ENCODE results near the gene KREMEN2.

Gene KREMEN2

GRCh38 chr16:2980227-2981176 is 16.4 kb downstream of the KREMEN2 start, which contains the start of gene PKMYT1:
Gene PKMYT1 (minus strand): TSS chr16:2980446. CDS start chr16:2979657, 789 bp downstream.
- no peak for FAIRE-seq

- no peak for FAIRE-seq
Measured at GRCh38 chr16:2981177-2981898, 17.3 kb downstream of the KREMEN2 start.

GRCh38 chr16:2981899-2982250 is 17.8 kb downstream of the KREMEN2 start:
- no peak for FAIRE-seq

- FAIRE-seq, result no peak
Measured at GRCh38 chr16:2982402-2982801, 18.3 kb downstream of the KREMEN2 start.

- no peak for FAIRE-seq
Measured at GRCh38 chr16:2983706-2984136, 19.6 kb downstream of the KREMEN2 start.

- FAIRE-seq, result no peak
Measured at GRCh38 chr16:2985462-2985861, 21.4 kb downstream of the KREMEN2 start.

DNA sequence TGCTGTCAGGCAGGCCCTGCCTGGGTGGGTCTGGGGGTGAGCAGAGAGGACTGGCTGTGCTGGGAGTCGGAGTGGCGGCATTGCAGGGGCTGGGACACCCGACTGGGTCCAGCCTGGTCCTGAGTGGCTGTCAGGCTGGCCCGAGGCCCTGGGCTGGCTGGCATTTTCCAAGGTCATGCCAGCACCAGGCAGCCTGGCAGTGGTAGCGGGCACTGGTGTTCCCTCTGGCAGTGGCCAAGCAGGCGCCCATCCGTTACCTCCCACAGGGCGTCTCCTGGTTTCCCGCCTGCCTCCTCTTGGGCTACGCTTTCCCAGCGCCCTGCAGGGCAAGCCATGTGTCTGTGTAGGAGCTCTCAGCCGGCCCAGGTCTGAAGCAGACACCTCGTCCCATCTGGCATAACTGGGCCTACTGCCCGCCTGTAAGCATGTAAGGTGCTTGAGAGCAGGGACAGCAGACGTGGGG is 21.8 kb downstream of the KREMEN2 start:
- no peak for FAIRE-seq

- FAIRE-seq, result no peak
Measured at GRCh38 chr16:2986623-2987188, 22.6 kb downstream of the KREMEN2 start.

DNA sequence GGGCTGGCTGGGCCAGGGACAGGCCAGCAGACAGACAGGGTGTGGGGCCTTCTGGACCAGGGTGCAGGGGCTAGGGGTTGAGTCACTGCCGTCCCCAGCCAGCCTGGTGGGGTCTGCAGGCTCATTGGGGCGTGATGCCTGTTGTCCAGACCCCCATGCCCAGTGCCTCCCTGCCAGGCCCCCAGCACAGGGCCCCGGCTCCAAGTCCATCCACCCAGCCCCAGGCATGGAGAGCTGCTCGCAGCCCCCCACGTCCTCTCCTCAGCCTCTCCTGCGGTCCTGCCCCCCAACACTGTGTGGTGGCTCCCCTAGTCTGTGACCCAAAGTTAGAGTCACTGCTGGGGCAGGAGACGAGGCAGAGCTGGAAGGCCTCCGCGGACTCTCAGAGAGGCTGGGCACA is 23.2 kb downstream of the KREMEN2 start:
- FAIRE-seq, result no peak

DNA sequence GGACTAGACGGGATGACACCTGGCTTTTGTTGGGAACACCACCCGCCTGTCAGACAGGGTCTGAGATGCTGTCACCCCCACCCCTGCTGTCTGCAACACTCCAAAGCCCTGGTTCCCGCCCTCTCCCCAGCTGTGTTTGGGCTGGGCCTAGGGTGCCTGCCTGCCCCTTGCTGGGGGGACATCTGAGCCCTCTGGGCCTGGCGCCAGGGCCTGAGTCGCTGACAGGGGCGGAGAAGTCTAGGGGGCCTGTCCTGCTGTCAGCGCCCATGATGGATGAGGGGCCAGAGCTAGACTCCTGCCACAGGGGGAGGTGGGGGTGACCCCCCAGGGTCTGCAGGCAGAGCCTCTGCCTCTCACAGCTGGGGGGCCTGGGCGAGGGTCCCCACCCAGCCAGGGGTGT is 23.8 kb downstream of the KREMEN2 start:
- no peak for FAIRE-seq

GRCh38 chr16:2988590-2989099 is 24.6 kb downstream of the KREMEN2 start:
- no peak for FAIRE-seq

GRCh38 chr16:2990891-2991290 is 26.8 kb downstream of the KREMEN2 start:
- FAIRE-seq, result no peak

DNA sequence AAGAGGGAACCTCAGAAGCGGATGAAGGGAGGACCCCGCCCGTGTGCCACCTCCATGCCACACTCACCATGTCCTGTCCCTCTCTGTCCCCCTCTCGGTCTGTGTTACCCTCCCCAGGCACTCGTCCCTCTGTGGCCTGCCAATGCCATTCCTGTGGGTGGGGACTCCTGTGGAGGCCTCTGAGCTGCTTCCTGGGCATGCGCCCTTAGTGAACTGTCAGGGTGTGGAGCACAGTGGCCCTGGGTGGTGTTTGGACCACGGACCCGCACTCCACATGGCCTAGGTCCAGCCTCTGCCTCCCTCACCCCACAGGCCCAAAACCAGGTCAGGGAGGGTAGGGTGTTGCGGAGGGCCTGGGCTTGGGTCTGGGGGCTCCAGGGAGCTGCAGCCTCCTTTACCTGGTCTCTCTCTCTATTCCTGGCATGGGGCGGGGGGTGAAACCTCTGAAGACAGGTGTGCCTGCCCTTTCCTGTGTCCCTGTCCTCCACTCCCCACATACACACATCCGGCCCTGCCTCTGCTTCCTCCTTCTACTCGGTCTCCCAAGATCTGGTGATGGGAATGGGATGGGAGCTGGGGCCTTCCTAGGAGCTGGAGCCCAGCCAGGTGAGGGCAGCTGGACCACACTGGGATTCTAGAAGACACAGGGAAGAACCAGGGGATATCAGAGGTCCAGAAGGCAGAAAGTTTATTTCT is 27.6 kb downstream of the KREMEN2 start:
- no peak for FAIRE-seq

DNA sequence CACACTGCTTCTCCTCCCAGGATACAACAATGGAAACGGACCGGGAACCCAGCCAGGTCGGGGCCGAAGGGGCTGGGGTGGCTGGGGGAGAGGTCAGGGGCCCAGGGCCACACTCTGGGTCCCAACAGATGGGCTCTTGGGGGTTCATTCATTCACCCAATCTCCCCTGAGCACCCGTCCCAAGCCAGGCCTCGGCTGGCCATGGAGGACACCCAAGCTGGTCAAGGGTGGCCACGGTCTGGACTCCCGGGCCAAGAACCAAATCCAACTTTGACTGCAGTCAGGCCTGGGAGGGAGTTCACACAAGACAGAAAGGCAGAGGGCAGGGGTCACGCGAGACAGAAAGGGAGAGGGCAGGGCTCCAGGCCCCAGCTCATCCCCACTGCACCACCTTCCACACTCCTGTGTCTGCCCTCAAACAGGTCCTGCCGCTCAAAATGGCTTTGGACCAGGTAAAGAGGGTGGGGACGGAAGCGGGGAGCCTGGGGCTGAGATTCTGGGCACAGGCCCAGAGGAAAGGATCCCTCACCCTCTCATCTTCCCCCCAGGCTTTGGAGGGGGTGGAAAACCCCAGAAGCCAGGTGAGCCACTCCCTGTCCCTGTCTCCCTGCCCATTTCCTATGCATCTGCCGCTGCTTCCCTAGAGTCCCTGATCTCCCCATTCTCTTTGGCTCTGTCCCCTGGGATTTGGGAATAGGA is 28.5 kb downstream of the KREMEN2 start:
- no peak for FAIRE-seq

DNA sequence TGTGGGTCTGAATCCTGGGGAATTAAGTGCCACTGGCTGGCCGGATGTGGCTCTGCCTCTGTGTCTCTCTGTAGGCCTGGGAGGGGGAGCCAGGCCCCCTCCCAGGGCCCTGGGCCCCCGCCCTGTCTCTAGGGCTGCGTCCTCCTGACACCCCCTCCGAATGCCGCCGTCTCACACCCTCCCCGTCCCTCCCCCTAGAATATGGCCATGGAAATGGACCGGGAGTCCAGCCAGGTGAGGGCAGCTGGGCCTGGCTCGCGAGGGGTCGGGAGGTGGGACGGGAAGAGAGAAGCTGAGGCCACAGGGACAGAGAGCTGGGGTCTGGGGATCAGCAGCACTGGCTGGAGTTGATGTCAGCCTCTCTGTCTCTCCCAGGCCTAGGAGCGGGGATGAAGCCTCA is 32.2 kb downstream of the KREMEN2 start:
- FAIRE-seq, result no peak

GRCh38 chr16:2999929-3000328 is 35.9 kb downstream of the KREMEN2 start:
- no peak for FAIRE-seq

GRCh38 chr16:3000540-3000939 is 36.5 kb downstream of the KREMEN2 start:
- FAIRE-seq, result no peak

DNA sequence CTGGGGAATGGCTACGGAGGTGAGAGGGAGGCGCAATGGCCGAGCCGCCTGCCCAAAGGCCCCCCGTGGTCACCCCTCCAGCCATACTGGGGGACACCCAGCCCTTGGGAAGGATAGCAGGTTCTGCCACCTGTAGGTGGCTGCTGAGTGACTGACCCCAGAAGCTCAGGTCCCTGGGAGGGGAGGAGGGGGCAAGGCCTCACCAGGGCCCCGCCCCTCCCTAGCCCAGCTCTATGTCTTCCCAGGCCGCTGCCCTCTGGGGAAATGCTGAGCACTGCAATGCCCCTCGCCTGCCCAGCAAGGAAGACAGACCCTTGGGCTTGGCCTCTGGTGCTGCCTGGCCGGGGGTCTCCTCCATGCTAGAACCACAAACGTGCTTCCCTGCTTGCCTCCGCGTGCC is 37.2 kb downstream of the KREMEN2 start:
- FAIRE-seq, result no peak

DNA sequence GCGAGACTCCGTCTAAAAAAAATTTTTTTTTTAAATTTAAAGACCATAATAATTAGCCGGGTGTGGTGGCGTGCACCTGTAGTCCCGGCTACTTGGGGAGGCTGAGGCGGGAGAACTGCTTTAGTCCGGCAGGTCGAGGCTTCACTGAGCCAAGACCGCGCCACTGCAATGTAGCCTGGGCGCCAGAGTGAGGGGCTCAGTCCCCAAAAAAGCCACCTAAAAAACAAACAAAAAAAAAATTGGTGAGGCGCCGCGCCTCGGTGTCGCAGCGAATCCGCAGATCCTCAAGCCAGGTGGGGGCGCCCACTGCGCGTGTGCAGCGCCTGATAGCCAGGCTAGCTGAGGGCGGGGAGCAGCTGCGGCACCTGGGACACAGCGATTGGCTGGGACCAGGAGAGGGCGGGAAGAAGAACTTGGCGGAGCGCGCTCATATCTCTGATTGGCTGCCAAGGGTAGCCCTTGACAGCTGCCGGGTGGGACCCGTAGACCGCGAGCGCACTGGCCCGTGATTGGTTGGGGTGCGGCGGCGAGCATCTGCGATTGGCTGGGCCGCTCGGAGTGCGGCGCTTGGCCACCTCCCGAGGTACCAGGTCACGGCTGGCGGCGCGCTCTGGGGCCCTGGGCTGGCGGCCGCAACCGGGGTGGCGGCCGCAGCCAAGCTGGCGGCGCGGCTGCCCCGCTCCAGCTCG is 39.7 kb downstream of the KREMEN2 start:
- peak; percentile 98 for FAIRE-seq

GRCh38 chr16:3004319-3004718 is 40.2 kb downstream of the KREMEN2 start:
- FAIRE-seq, result no peak

DNA sequence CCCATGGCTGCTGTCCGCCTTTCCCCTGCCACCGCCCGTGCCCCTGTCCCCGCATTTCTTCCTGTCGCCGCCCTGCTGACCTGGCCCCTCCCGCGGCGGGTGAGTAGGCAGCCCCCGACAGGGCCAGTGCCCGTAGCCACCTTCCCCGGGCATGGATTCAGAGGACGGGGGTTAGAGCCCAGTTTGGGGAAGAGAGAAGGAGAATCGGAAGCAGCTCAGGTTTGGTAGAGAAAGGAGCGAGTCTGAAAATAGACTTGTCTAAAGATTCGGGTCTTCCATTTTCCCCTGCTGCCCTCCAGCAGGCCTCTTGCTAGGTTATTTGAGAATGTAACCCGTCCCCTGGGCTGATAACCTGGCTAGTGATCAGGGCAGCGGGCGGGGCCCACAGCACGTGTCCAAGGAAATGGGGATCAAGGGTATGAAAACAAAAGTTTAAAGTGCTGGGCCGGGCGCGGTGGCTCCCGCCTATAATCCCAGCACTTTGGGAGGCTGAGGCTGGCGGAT is 40.8 kb downstream of the KREMEN2 start:
- no peak for FAIRE-seq
